AG09319 (cell line): ENCODE data around the gene GALNT16.

Experiments used
- DNase-seq: peaks from one replicate; pipeline ENCODE4 v3.0.0-alpha.2; 2010; ENCODE audit warnings: low read depth; ENCODE audit errors: extremely low read depth
- TF ChIP-seq, protein P1 (sequence below): IDR thresholded peaks from 2 replicates; pipeline ENCODE4 v1.5.1; 2011; ENCODE audit warnings: low read depth, mild to moderate bottlenecking, inconsistent platforms, low read length, moderate library complexity

GALNT16 gene

DNA sequence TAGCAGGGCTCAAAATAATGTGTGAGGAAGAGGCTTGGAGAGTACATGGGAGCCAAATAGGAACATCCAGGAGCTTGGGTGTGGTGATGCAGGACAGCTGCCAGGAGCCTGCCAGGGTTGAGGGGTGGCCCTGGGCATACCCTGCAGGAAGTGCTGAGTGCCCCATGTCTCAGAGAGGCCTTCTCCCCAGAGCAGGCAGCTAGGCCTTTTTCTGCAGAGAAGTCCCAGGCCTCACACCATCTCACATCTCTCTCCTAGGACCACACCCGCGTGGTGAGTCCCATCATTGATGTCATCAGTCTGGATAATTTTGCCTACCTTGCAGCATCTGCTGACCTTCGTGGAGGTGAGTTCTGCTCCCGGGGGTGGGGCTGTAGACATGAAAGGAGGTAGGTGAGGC, 71.2 kb downstream of the GALNT16 start:
- TF ChIP-seq, protein P1, sequence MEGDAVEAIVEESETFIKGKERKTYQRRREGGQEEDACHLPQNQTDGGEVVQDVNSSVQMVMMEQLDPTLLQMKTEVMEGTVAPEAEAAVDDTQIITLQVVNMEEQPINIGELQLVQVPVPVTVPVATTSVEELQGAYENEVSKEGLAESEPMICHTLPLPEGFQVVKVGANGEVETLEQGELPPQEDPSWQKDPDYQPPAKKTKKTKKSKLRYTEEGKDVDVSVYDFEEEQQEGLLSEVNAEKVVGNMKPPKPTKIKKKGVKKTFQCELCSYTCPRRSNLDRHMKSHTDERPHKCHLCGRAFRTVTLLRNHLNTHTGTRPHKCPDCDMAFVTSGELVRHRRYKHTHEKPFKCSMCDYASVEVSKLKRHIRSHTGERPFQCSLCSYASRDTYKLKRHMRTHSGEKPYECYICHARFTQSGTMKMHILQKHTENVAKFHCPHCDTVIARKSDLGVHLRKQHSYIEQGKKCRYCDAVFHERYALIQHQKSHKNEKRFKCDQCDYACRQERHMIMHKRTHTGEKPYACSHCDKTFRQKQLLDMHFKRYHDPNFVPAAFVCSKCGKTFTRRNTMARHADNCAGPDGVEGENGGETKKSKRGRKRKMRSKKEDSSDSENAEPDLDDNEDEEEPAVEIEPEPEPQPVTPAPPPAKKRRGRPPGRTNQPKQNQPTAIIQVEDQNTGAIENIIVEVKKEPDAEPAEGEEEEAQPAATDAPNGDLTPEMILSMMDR, result no peak

DNA sequence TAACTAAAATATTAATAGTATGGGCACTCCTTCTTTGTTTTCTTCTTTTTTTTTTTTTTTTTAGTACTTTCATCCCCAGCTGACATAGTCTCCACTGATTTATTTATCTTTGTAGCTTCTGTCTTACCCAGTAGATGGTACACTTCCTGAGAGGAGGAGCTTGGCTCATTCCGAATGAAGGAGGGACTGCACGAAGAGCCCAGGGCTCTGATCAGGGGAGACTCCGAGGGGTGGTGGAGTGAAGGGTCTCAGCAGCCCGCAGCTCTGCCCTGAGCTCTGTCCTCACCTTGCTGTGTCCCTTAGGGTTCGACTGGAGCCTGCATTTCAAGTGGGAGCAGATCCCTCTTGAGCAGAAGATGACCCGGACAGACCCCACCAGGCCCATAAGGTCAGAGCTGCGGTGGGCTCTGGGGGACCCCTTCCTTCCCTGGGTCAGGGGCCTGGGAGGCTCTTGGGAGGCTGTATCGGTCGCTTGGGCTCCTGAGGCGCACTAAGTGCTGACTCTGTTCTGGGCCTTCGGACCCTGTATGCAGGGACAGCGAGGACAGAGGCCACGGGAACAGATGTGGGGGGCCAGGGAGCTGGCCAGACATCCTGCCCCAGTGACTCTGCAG, 72.9 kb downstream of the GALNT16 start:
- no peak for DNase-seq
- TF ChIP-seq, protein P1, result no peak

More for the DNA sequence above, 71.2 kb downstream of the GALNT16 start:
- DNase-seq, result no peak

DNA sequence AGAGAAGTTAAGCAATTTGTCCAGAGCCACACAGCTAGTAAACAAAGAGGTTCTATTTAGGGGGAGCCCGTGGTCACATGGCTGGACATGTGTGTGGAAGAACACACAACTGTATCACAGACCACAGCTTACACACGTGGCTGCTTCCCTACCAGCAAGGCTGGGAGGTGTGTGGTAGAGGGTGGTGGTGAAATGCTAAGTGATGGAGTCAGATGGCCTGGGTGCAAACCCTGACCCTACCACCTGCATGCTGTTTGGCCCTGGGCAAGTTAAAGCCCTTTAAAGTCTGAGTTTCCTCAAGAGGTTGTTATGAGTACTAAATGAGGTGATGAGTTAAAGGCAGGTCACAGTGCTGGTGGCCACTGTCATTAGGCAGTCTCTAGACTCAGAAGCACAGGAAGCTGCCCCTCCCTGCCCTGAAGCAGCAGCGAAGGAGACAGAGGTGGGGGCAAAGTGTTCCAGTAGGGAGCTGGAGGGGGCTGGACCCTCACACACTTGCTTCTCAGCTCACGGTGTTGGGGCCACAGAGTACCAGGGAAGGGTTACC, 73.9 kb downstream of the GALNT16 start:
- TF ChIP-seq, protein P1, result no peak
- no peak for DNase-seq

DNA sequence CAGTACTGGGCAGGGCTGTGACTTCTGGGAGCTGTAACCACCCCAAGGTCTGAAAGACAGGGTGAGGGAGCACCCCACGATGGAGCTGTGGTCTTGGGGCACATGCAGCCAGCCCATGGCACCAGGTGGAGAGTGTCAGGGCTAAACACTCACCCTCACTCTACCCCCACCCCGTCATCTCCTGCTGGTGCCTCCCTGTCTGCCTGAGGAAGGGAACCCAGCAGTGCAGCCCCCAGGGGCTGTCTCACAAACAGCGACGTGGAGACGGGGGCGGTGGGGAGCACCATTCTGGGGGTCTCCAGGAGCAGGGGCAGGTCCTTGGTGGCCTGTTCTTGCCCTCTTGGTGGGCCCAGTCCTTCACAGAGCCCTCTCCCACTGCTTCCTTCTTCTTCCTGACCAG, 74.6 kb downstream of the GALNT16 start:
- TF ChIP-seq, protein P1, result no peak
- DNase-seq, result no peak

DNA sequence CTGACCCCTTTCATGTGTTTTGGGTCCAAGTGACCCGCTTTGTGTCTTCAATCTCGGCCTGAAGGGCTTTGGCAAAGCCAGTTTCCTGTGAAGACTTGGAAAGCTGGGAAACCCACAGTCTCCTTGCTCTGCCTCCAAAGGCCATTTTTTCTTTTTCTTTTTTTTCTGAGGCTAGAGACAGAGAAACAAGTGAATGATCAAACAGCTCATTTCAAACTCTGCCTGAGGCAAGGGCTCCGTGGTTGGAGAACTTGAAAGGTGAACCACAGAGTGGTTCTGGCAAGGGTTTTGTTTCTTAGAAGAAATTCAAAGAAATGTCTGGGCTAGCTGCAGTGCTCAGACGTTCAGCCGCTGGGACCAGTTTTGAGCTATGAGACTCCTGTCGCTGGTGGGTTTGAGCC, 75.4 kb downstream of the GALNT16 start:
- DNase-seq, result peak; percentile 18
- TF ChIP-seq, protein P1, result no peak

DNA sequence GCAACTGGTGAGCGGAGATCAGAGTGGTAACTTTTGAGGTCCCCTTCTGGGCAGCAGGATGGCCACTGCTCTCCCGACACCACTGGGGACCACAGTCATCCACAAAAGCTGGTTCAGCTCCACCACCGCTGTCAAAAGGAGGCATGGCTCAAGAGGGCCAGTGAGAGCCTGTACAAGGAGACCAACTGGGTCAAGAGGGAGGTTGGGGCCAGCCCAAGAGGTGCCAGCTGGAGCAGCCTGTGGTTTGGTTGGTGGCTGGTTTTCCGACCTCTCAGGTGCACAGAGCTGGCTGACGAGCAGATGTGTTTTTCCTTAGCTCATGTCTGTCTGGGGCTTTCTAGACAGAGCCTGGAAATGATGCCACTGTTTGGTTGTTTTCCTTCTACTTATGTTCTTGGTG, 78.0 kb downstream of the GALNT16 start:
- TF ChIP-seq, protein P1, result no peak
- DNase-seq, result no peak

DNA sequence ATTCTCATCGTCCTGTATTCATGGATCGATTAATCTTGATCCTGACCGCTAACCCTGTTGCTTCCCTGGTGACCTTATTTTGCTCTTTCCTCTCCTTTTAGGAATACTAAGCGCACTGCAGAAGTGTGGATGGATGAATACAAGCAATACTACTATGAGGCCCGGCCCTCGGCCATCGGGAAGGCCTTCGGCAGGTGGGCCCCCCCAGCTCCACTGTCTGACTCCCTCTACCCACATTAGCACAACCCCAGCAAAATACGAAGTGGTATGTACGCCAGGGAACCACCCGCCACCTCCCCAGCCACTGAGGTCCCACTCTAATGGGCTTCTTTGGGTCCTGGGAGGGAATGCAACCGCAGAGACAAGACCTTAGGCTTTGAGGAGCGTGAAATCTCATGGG, 79.5 kb downstream of the GALNT16 start:
- no peak for DNase-seq
- TF ChIP-seq, protein P1, result no peak
